ENCODE results near the gene PYGM.

PYGM gene

DNA sequence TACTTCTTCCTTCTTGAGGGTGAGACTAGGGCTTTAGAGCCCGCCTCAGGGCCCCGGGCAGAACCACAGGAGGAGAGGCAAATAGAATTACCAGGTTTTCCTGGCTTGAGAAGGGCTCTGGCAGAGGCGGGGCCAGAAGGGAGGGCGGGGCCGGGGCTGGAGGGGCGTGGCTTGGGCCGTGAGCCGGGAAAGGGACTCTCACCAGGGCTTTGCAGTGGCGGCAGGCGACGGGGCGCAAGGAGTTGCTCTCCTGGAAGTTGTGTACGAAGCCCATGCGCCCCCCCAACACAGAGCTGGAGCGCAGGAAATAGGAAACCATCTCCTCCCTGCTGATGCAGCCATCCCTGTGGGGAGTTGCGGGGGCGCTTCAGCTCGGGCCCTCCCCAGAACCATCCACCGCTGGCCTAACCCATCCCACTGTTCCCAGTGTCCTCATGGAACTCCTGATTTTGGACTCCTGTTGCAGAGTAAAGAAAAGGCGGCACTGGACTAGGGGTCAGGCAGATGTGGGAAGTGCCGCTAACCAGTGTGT, 29.9 kb downstream of the PYGM start:
- DNase-seq = no peak

DNA sequence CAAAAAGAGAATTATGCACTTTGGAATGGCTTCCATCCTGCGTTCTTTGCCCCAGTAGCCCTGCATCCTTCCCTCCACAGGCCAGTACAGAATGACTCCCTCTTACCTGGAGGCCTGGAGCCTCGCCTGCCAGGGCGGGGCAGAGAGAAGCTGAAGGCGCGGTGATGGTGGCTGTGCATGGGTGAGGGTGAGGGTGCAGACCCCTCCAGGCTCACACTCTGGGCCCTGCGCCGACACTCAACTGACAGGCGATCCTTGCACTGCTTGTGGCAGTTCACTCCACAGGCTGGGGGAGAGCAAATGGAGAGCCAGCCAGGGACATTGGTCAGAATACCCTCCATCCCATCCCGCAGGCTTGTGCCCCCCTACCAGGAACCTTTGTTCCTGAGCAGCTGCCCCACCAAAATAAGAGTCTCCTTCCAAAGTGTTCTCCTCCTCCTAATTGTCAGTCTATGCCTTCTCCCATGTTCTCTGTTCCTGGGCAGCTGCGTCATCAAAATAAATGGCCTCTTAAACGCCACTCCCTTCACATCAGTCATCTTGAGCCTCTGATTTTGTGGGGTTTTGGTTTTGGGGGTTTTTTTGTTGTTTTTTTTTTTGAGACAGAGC, 30.9 kb downstream of the PYGM start:
- DNase-seq = no peak

DNA sequence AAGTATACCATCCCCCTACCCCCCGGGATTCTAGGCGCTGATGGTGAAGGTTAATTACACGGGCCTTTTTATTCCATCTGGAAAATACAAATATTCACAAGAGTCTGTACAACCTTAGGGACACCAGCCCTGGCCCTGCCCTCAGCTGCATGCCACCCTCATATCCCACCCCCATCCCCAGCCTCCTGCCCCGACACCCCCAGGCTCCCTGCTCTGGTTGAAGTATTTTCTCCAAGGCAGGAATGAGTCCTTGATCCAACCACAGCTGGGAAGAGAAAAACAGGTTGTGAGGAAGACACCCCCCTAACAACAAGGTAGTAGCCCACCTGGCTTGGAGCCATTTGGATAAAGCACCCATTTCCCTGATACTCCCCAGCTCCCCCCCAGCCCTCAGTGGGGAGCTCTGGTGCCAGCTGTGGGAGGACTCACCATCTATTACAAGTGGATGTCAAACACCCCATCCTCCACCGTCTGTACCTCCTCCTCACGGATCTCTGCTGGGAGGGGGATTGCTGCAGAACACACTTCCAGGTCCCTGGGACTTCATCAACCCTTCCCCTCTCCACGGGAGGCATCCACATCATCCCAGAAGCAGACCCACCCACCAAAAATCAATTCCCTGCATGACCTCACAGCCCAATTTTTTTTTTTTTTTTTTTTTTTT, 32.8 kb downstream of the PYGM start:
- no peak for DNase-seq

DNA sequence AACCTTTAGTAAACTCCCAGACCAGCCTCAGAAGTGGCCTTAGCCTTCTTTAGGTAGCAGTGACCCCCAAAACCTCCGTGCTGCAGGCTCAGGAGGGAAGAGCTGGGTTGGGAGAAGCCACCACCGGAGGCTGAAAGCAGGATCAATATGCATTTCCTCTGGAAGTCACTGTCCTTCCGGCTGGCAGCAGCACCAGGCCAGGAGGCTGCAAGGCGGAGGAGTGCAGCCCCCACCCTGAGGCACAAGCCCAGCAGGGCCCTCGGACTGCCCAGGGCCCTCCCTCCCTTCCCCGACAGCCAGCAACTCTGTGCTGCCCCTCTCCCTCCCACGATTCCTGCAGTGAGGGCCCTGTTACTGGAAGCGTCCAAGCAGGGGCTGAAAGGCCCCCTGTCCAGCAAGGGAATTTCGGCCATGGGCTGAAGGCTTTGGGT, 33.5 kb downstream of the PYGM start:
- DNase-seq = no peak

DNA sequence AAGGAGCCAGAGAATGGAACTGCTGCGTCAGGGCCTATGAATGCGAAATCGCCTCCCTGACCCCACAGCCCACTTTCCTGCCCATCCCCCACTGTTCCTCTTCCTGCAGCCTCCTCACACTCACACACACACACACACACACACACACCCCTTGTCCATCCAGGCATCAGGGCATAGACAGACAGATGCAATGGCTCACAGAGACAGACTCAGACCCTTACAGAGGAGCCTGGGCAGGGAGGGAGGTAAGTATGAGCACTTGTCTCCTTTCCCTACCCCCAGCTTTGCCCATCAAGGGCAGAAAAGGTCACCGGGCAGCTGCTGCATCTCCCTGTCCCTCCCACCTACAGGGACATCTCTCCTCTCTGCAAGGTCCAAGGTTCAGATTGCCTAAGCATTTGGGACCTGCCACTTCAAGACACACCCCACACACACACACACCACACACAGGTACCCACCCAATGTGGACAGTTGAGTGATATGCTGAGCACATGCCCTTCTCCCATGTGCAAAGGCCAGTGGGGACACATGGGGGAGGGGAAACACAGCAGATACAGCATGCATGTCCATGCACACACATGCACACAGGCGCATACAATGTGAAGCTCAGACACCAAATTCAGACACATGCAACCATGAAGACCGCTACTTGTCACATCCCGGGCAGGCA, 34.8 kb downstream of the PYGM start:
- DNase-seq = no peak

DNA sequence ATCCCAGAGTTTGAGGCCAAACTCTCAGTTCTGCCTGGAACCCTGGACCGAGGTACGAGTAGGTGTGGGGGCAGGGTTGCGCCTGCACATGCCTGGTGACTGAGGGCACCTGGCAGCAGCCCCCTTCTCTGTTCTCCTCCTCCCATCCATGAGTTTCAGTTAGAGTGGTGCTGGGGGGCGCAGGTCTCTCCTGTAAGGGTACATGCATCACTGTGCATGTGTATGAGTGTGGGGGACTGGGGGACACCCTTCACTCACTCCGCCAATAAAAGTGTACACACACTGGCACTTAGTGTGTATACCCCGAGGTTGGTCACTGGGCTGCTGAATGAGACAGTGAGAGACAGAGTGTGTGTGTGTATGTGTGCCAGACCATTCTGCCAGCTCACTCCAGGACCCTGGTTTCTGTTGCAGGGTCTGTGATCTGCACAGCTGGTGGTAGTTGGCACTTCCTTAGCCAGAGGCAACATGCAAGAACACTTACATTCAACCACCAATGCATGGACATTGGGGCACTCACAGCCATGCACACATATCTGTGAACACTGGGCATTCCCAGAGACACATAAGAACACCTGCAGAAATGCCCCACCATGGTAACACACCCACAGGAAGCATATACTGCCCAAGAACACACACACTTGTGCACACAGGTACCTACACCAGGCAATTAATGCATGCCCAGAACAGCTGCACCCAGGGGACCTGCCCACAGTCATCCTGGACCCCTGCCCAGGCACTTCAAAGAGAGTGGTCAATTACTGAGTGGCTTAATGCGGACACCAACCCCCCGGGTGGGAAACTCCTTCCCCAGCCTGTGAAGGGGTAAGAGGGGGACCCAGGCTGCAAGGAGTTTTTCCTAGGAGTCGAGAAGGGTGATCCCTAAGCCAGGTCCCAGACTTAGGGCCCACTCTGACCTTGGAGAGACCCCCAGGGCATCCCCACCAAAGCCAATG, 35.6 kb downstream of the PYGM start:
- DNase-seq = no peak

DNA sequence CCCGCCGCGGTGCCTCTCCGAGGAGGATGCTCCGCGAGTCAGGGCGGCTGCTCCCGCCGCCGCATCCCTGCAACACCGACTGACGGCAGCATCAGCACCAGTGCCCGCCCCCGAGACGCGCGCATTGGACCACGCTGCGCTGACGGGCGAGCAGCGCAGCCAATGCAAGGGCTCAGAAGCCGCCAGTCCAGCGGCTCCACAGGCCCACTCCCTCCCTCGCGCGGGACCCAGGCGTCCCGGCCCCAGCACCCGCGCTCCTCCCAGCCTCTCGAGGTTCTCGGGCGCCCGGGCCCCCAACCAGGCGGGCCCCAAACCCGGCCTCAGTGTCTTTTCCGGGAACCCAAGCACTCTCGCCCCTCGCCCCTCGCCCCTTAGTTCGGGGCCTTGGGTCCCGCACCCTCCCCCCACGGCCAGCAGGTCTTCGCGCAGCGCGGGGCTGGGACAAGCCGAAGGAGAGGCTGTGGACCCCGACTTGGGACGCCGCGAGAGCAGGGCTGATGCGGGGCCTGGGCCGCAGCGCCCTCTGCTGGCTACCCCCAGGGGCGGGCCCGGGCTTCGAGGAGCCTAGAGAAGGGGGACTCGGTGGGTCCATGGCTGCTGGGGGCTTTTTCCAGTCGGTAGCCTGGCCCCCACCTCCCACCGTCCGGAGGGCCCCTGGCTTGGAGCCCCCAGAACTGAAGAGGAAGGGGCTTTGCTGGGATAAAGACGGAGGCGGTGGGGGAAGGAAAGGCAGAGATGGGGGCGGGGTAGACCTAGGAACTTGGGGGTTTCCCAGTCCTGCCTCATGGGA, 36.5 kb downstream of the PYGM start, which contains the start of gene NRXN2:
TSS of gene NRXN2 (minus strand) at position 81 of the 790 bp plus-strand sequence. CDS start 9,498 bp downstream, outside the sequence.
- peak; percentile 85 for DNase-seq

DNA sequence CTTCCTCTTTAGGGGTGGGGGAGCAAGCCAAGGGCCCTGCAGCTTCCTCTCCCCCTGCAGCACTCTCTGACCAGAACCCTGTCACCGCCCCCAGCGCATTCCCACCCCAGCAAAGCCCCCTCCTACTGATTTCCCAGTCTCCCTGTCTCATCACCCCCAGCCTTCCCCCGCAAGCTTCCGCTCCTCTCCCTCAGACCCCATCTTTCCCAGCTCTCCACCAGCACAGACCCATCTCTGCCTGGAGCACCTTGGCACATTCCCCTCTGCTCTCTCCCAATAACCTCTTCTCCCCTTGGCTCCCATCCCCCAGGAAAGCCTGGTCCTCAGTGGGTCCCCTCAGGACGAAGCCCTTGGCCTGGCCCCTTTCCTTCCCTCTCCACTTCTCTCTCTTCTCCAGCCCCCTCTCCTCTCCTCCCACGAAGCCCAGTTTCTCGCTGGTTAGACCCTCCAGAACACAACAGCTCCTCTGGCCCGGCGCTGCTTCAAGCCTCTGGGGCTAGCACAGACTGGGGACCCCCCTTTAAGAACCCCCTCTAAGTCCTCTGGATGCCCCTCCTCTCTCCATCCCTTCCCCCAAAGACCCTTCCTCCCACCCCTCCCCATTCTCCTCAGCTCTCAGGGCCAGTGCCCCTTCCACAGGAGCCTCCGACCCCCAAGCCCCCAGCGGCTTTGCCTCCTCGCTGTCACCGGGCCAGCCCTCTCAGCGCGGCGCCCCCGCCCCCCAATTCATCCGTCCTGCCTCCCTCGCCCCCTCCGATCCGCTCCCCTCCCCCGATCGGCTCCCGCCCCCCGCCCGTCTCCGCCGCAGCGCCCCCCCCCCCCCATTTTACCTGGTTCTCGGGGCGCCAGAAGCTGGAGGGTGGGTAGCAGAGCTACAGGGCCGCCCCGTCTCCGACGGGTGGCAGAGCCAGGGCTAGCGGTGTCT, 37.4 kb downstream of the PYGM start:
- DNase-seq = no peak

DNA sequence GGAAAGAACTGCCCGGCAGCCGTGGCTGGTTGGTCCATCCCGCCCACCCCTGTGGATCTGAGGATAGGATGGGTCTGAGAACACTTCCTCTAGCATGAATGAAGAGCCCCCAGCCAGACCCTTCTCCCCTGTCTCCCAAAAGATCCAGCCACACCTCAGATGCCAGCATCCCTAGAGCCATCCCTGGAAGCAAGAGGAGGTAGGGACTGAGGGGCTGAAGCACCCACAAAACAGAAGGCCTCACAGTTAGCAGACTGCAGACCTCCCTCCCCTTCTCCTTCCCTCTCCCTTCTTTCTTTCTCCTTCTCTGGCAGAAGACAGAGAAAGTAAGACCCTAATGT, 38.4 kb downstream of the PYGM start:
- no peak for DNase-seq

DNA sequence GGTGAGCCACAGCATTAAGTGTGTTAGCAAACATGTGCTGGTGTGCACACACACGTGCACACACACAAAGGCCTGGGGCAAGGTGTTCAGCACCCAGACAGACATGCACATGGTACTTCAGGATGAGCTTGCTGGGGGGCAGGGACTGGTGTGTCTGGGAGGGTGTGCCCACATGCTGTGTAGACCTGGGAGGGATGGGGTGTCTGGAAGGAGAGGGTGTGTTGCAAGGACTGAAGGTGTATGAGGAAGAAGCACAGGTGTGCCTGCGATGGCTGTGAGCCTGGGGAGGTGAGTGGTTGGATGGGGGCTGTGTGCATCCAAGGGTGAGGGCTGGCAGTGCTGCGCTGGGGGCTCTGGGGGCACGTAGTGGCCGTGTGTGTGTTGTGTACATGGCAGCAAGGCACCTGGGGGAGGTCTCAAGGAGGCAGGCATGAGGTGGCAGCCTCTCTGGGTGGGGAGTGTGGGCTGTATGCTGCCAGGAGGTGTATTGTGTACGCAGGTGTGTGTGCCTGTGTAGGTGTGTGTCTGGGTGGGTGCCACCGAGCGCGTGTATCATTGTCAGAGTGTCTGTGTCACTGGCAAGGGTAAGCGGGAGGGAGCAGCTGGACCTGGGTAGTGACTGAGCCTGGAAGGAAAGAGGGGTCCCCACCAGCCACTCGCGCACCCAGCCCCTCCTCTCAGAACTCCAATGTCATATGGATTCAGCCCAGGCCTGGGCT, 39.0 kb downstream of the PYGM start:
- DNase-seq = no peak

DNA sequence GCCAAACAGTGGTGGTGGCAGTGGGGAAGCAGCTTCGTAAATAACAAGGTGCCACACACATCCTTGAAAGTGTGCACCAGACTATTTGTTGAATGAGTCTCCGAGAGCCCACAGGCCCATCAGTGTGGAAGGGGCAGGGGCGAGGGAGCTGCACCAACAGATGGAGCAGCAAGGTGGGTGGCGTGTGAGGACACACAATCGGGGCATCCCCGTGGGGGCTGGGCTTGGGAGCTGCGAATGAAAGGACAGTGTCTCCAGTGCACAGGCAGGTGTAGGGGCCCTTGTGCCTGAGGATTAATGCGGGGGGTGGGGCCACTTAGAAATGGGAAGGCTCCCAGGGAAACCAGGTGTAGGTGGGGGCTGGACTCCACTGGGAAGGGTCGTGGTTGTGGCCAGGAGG, 39.6 kb downstream of the PYGM start:
- DNase-seq = no peak

DNA sequence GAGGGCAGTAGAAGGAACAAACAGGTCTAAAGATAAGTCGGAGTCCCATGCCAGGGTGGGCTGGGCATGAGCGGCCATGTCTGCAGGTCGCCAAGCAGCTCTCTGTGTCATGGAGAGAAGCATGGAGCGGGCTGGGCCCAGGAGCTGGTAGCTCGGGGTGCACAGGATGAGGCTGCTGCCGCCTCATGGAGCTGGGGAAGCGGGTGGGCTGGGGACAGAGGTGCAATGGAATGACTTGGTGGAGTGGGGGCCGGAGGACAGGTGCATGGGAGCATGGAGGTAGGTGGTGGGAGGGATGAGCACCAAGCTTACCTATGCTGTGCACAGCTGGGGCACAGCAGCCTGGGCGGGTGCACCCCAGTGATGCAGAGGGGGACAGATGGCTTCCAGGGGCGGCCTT, 40.4 kb downstream of the PYGM start:
- no peak for DNase-seq

DNA sequence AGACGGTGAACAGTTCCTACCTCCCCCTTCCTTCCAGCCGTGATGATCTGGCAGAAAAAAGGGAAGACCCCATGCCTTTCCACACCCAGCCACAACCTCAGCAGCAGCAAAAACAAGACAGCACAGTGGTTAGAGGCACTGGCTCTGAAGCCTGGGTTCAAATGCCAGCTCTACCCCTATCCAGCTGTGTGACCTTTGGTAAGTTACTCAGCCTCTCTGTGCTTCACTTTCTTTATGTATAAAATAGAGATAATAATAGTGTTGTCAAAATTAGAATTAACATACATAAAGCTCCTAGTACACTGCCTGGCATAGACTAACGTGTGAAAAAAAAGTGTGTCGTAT, 41.0 kb downstream of the PYGM start:
- DNase-seq = no peak

DNA sequence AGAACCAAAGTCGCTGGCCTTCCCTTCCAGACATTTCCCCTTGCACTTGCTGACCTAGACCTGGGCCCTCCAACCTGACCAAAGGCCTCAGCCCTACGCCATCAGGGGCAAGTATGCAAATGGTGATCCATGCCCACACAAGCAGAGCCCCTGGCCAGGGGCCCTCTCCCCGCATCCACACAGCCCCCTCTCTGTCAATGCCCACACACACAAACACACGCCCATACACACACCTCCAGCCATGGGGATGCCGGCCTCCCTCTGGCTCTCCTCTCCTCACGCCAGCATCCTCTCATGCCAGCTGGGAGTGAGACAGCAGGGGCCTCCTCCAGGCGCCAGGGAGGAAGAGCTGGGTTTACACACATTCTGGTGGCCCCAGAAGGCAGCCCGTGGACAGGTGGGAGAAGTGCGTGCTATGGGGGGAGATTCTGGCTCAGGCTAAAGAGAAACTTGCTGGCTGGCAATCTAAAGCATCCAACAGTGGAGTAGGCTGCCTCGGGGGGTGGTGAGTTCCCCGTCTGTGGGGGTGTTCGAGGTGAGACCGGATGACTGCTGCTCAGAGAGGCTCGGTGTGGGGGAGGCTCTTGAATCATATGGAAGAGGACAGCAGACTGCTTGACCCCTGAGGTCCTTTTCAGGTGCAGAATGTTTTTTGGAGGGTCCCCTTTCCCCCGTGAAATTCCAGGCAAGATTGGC, 41.5 kb downstream of the PYGM start:
- no peak for DNase-seq

DNA sequence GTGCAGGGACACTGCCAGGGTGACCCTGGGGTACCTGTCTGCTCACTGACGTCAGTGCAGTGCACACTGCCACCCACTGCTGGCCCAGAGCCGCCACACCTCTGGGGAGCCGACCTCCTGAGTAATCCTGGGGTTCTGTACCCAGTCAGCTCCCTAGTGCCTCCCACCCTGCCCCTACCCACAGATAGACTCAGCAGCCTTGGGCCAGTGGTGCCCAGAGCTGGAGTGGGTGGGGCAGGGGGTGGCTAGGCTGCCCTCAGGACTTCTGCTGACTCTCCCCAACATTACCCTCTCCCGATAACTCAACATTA, 42.6 kb downstream of the PYGM start:
- no peak for DNase-seq

DNA sequence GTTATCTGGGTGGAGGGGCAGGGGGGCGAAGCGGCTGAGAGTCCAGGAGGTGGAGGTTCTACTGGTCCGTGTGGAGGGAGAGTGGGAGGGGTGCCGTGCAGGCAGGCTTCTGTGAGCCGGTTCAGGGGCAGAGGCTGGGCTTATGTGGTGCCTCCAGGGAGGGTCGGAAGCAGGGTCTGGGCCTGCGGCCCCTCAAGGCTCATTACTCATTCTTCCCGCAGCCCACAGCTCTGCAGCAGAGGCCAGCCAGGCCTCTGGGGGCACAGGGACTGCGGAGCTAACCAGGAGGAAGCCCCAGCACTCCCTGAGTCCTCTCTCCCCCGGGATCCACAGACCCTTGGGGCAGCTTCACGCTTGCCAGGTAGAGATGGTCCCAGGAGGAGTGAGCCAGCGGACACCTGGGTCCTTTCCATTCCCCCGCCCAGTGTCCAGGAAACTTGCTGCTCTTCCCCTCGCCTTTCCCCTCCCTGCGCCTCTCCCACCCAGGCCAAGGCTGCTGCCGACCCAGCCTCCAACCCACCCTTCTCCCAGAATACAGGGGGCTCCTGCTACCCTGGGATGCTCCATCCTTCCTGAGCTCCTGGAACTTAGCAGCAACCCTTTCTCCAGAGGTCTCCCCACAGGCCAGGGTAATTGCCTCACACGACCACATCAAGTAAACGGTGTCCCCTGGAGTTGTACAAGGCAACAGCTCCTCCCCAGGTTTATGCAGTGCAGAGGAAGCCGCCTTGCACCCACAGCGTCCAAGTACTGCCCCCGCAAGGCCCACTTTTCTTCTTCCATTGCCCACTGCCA, 43.1 kb downstream of the PYGM start:
- DNase-seq = no peak

DNA sequence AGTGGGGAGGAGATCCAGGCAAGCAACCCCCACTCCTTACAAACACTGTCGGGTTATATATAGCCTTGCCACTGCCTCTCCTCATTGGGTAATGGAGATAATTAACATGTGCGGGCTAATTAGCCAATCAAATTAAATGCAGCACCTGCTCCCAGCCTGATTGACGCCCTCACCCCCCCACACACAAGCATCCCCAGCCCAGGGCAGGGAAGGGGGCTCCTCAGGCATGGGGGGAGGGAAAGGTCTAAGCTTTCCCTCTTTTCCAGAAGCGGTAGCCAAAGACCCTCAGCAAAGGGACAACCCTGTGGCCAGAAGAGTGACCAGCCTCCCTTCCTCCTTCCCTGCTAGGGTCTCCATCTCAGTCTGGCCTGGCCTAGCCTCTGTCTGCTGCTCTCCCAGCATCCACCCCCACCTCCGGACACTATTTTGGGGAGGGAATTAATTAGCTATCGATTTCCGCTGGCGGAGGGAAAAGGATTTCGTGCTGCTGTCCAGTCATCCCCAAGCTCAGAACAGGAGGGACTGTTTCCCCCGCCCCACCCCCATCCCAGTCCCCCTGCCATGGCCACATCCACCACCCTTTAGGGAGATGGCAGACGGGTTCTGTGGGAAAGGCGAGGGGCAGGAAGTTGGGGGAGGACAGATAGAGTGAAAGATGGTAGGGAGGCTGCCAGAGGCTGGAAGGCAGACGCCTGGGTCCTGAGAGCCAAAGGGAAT, 43.9 kb downstream of the PYGM start:
- DNase-seq = no peak

DNA sequence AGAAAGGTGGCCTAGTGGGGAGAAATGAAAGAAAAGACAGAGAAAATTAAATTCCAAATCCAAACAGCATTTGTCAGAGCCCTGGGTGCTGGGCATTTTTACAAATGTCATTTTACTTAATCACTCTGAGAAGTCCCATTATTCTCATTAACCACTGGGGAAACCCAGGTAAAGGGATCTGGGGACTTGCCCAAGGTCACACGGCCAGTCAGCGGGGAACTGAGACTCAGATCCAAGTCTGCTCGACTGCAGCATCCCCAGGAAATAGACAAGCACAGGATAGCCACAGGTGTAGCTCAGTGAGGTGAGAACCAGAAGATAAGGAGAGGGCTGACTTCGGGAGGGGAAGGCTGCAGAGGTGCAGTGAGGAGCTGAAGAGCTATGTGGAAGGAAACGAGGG, 44.7 kb downstream of the PYGM start:
- no peak for DNase-seq

Data from NCI-H1105 treated with DMSO at 0.1 percent for 48 hours (cell line).